ENCODE measurements around the gene TPK1.

GRCh38 chr7:144818511-144818910 is 17.3 kb downstream of the TPK1 start:
- no peak for TF ChIP-seq RAD21 (conservative IDR thresholded peaks at IDR 0.05 in 1 of 2, IDR thresholded peaks at IDR 0.05 in 1 of 2)
- TF ChIP-seq, protein P1, sequence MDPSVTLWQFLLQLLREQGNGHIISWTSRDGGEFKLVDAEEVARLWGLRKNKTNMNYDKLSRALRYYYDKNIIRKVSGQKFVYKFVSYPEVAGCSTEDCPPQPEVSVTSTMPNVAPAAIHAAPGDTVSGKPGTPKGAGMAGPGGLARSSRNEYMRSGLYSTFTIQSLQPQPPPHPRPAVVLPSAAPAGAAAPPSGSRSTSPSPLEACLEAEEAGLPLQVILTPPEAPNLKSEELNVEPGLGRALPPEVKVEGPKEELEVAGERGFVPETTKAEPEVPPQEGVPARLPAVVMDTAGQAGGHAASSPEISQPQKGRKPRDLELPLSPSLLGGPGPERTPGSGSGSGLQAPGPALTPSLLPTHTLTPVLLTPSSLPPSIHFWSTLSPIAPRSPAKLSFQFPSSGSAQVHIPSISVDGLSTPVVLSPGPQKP (IDR thresholded peaks at IDR 0.05; ENCODE audit: low read depth, low read length) = no peak
- TF ChIP-seq, protein P2, sequence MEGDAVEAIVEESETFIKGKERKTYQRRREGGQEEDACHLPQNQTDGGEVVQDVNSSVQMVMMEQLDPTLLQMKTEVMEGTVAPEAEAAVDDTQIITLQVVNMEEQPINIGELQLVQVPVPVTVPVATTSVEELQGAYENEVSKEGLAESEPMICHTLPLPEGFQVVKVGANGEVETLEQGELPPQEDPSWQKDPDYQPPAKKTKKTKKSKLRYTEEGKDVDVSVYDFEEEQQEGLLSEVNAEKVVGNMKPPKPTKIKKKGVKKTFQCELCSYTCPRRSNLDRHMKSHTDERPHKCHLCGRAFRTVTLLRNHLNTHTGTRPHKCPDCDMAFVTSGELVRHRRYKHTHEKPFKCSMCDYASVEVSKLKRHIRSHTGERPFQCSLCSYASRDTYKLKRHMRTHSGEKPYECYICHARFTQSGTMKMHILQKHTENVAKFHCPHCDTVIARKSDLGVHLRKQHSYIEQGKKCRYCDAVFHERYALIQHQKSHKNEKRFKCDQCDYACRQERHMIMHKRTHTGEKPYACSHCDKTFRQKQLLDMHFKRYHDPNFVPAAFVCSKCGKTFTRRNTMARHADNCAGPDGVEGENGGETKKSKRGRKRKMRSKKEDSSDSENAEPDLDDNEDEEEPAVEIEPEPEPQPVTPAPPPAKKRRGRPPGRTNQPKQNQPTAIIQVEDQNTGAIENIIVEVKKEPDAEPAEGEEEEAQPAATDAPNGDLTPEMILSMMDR (IDR thresholded peaks at IDR 0.05) = no peak
- no peak for TF ChIP-seq JUNB (IDR thresholded peaks at IDR 0.05)
